ENCODE data around the gene ARHGAP15.

ARHGAP15 gene

GRCh38 chr2:143237146-143237777 lies 108.0 kb downstream of the ARHGAP15 start:
- no peak overlapping the region for H3K4me3 ChIP-seq (ENCODE audit: low read length)
- H3K9me3 ChIP-seq (replicated peaks; ENCODE audit: insufficient read depth, low read length) = no peaks in the 10 kb centered on the region
- no peaks in the 10 kb centered on the region for H3K4me1 ChIP-seq (ENCODE audit: low read length)
- no peak overlapping the region for H3K9ac ChIP-seq (ENCODE audit: low read length)
- H4K20me1 ChIP-seq (ENCODE audit: insufficient read depth, low read length) = no peaks in the 10 kb centered on the region
- H3K9me2 ChIP-seq (replicated peaks; ENCODE audit: insufficient read depth, low read length) = no peaks in the 10 kb centered on the region
- no peaks in the 10 kb centered on the region for H3F3A ChIP-seq (ENCODE audit: insufficient read depth, low read length)
- DNase-seq = no peak
- no peak overlapping the region for H3K27ac ChIP-seq (ENCODE audit: low read length)
- H3K4me2 ChIP-seq (ENCODE audit: low read depth, low read length) = no peak overlapping the region
- H3K36me3 ChIP-seq (replicated peaks; ENCODE audit: insufficient read depth, low read length) = no peaks in the 10 kb centered on the region
- H3K79me2 ChIP-seq (ENCODE audit: low read length) = no peaks in the 10 kb centered on the region
- H3K27me3 ChIP-seq (replicated peaks; ENCODE audit: insufficient read depth, low read length) = no peaks in the 10 kb centered on the region
- no peak for TF ChIP-seq CTCF (IDR thresholded peaks at IDR 0.05; ENCODE audit: low read length)
- no peak for TF ChIP-seq EZH2 (optimal IDR thresholded peaks at IDR 0.05; ENCODE audit: low read depth, low read length)
- TF ChIP-seq EZH2phosphoT487 (IDR thresholded peaks at IDR 0.05; ENCODE audit: low read length) = no peak
- H2AFZ ChIP-seq (ENCODE audit: low read length) = no peak overlapping the region

- Histone ChIP-seq H3K4me2 (ENCODE audit: low read depth, low read length) (no peak overlapping the region), H3K79me2 (ENCODE audit: low read length) (no peaks in the 10 kb centered on the region), H3K9me2 (replicated peaks; ENCODE audit: insufficient read depth, low read length) (no peaks in the 10 kb centered on the region), H3K9me3 (replicated peaks; ENCODE audit: insufficient read depth, low read length) (no peaks in the 10 kb centered on the region), H3K27me3 (replicated peaks; ENCODE audit: insufficient read depth, low read length) (no peaks in the 10 kb centered on the region), H2AFZ (ENCODE audit: low read length) (no peak overlapping the region), H3F3A (ENCODE audit: insufficient read depth, low read length) (no peaks in the 10 kb centered on the region), H3K27ac (ENCODE audit: low read length) (no peak overlapping the region), H3K4me1 (ENCODE audit: low read length) (no peaks in the 10 kb centered on the region), H3K4me3 (ENCODE audit: low read length) (no peak overlapping the region), H3K9ac (ENCODE audit: low read length) (no peak overlapping the region), H3K36me3 (replicated peaks; ENCODE audit: insufficient read depth, low read length) (no peaks in the 10 kb centered on the region), H4K20me1 (ENCODE audit: insufficient read depth, low read length) (no peaks in the 10 kb centered on the region)
- DNase-seq = no peak
- no peak for TF ChIP-seq CTCF (IDR thresholded peaks at IDR 0.05; ENCODE audit: low read length)
- TF ChIP-seq EZH2phosphoT487 (IDR thresholded peaks at IDR 0.05; ENCODE audit: low read length) = no peak
- no peak for TF ChIP-seq EZH2 (optimal IDR thresholded peaks at IDR 0.05; ENCODE audit: low read depth, low read length)
Observed at GRCh38 chr2:143241403-143242088, 112.3 kb downstream of the ARHGAP15 start.

- no peak overlapping the region for H3K9ac ChIP-seq (ENCODE audit: low read length)
- H3K9me2 ChIP-seq (replicated peaks; ENCODE audit: insufficient read depth, low read length) = no peaks in the 10 kb centered on the region
- DNase-seq = no peak
- H4K20me1 ChIP-seq (ENCODE audit: insufficient read depth, low read length) = no peaks in the 10 kb centered on the region
- H3K79me2 ChIP-seq (ENCODE audit: low read length) = no peaks in the 10 kb centered on the region
- TF ChIP-seq EZH2phosphoT487 (IDR thresholded peaks at IDR 0.05; ENCODE audit: low read length) (no peak), EZH2 (optimal IDR thresholded peaks at IDR 0.05; ENCODE audit: low read depth, low read length) (no peak), CTCF (IDR thresholded peaks at IDR 0.05; ENCODE audit: low read length) (no peak)
- H3K27ac ChIP-seq (ENCODE audit: low read length) = no peak overlapping the region
- H3K27me3 ChIP-seq (replicated peaks; ENCODE audit: insufficient read depth, low read length) = no peaks in the 10 kb centered on the region
- no peaks in the 10 kb centered on the region for H3F3A ChIP-seq (ENCODE audit: insufficient read depth, low read length)
- no peaks in the 10 kb centered on the region for H3K36me3 ChIP-seq (replicated peaks; ENCODE audit: insufficient read depth, low read length)
- H3K9me3 ChIP-seq (replicated peaks; ENCODE audit: insufficient read depth, low read length) = no peaks in the 10 kb centered on the region
- no peak overlapping the region for H3K4me3 ChIP-seq (ENCODE audit: low read length)
- H3K4me1 ChIP-seq (ENCODE audit: low read length) = no peaks in the 10 kb centered on the region
- no peak overlapping the region for H2AFZ ChIP-seq (ENCODE audit: low read length)
- no peak overlapping the region for H3K4me2 ChIP-seq (ENCODE audit: low read depth, low read length)
Observed at GRCh38 chr2:143246246-143246645, 117.0 kb downstream of the ARHGAP15 start.

Measured in MM.1S (cell line).